GM23338 (cell line): ENCODE data around the gene TNFSF18. TPM values are rescaled to one million over a fixed set of nuclear protein-coding genes. Genes with fewer than 3 reads are reported as not detected.

Experiments used
- ATAC-seq: fragments of 200-7000 bp; cut with Tn5 transposase; 3 replicates; pipeline ENCODE4 v1.9.1; 2020
- DNase-seq: peaks from one replicate; pipeline ENCODE4 v3.0.0-alpha.2; 2015; ENCODE audit warnings: low spot score
- H2AFZ ChIP-seq: fragments of 200-600 bp; sonication (generic); 2 replicates; pipeline ENCODE4 v1.8.0; 2016; ENCODE audit warnings: antibody characterized with exemption, mild to moderate bottlenecking, moderate library complexity
- H3F3A ChIP-seq: fragments of 200-600 bp; sonication (generic); replicated peaks from 2 replicates; pipeline ENCODE4 v1.8.0; 2017; ENCODE audit warnings: antibody characterized with exemption, mixed run types, low read depth
- H3K27ac ChIP-seq: fragments of 200-600 bp; sonication (generic); 2 replicates; pipeline ENCODE4 v1.6.1; 2016; ENCODE audit warnings: low read depth
- H3K27me3 ChIP-seq: fragments of 200-600 bp; sonication (generic); 2 replicates; pipeline ENCODE4 v1.8.0; 2016; ENCODE audit warnings: mild to moderate bottlenecking, mixed run types, moderate library complexity; ENCODE audit not compliant: insufficient read depth
- H3K36me3 ChIP-seq: fragments of 200-600 bp; sonication (generic); 2 replicates; pipeline ENCODE4 v1.8.0; 2016; ENCODE audit warnings: mild to moderate bottlenecking; ENCODE audit not compliant: insufficient read depth
- H3K4me1 ChIP-seq: fragments of 200-600 bp; sonication (generic); 2 replicates; pipeline ENCODE4 v1.8.0; 2016; ENCODE audit warnings: mild to moderate bottlenecking, moderate library complexity; ENCODE audit not compliant: insufficient read depth
- H3K4me2 ChIP-seq: fragments of 200-600 bp; sonication (generic); 2 replicates; pipeline ENCODE4 v1.7.1; 2017; ENCODE audit warnings: mixed run types
- H3K4me3 ChIP-seq: fragments of 200-600 bp; sonication (generic); 2 replicates; pipeline ENCODE4 v1.6.1; 2016; ENCODE audit warnings: mixed run types
- H3K79me2 ChIP-seq: fragments of 200-600 bp; sonication (generic); replicated peaks from 2 replicates; pipeline ENCODE4 v1.8.0; 2017; ENCODE audit warnings: mild to moderate bottlenecking; ENCODE audit not compliant: insufficient read depth
- H3K9me2 ChIP-seq: fragments of 200-600 bp; sonication (generic); 2 replicates; pipeline ENCODE4 v1.8.0; 2017; ENCODE audit not compliant: insufficient read depth
- H4K20me1 ChIP-seq: fragments of 200-600 bp; sonication (generic); replicated peaks from 2 replicates; pipeline ENCODE4 v1.8.0; 2017; ENCODE audit warnings: mild to moderate bottlenecking; ENCODE audit not compliant: insufficient read depth
- H3K27ac Mint-ChIP-seq: 2 replicates; pipeline ENCODE4 v1.8.0; 2020; ENCODE audit warnings: inconsistent platforms, mild to moderate bottlenecking, moderate library complexity, mixed read lengths
- H3K27me3 Mint-ChIP-seq: 3 replicates; pipeline ENCODE4 v1.8.0; 2022; ENCODE audit warnings: low read depth, mild to moderate bottlenecking, moderate library complexity, mixed read lengths, inconsistent platforms; ENCODE audit not compliant: insufficient read depth, poor library complexity
- H3K36me3 Mint-ChIP-seq: 3 replicates; pipeline ENCODE4 v1.8.0; 2021; ENCODE audit warnings: low read depth, mild to moderate bottlenecking, inconsistent platforms, moderate library complexity, mixed read lengths
- H3K4me1 Mint-ChIP-seq: 3 replicates; pipeline ENCODE4 v1.8.0; 2020; ENCODE audit warnings: mild to moderate bottlenecking, inconsistent platforms, mixed read lengths
- H3K4me3 Mint-ChIP-seq: 3 replicates; pipeline ENCODE4 v1.8.0; 2021; ENCODE audit warnings: moderate library complexity, mild to moderate bottlenecking, inconsistent platforms, mixed read lengths
- H3K9me3 Mint-ChIP-seq: 3 replicates; pipeline ENCODE4 v1.8.0; 2020; ENCODE audit warnings: moderate library complexity, mild to moderate bottlenecking, inconsistent platforms, mixed read lengths
- CREB1 ChIP-seq: fragments of 250-450 bp; sonication (Bioruptor Pico); IDR thresholded peaks from 2 replicates; pipeline ENCODE4 v1.5.0; 2020; ENCODE audit warnings: low read depth, mild to moderate bottlenecking, moderate library complexity
- EZH2 ChIP-seq: fragments of 200-600 bp; sonication (generic); IDR thresholded peaks from one replicate; pipeline ENCODE4 v1.8.0; 2017; ENCODE audit warnings: antibody characterized with exemption, mild to moderate bottlenecking, low read depth; ENCODE audit not compliant: unreplicated experiment
- EZH2phosphoT487 ChIP-seq: fragments of 200-600 bp; sonication (generic); IDR thresholded peaks from one replicate; pipeline ENCODE4 v1.8.1; 2018; ENCODE audit warnings: antibody characterized with exemption; ENCODE audit not compliant: unreplicated experiment
- JUNB ChIP-seq: IDR thresholded peaks from one replicate; pipeline ENCODE4 v1.6.1; 2016; ENCODE audit warnings: antibody characterized with exemption; ENCODE audit not compliant: unreplicated experiment
- NANOG ChIP-seq: IDR thresholded peaks from 2 replicates; pipeline ENCODE4 v1.6.1; 2016; ENCODE audit warnings: antibody characterized with exemption, borderline replicate concordance
- ZNF114 ChIP-seq: fragments of 250-450 bp; sonication (Bioruptor Pico); IDR thresholded peaks from 2 replicates; pipeline ENCODE4 v1.5.0; 2020; ENCODE audit warnings: mild to moderate bottlenecking, moderate library complexity
- ZNF331 ChIP-seq: fragments of 250-450 bp; sonication (Bioruptor Pico); IDR thresholded peaks from 2 replicates; pipeline ENCODE4 v1.5.0; 2020; ENCODE audit warnings: low read depth, mild to moderate bottlenecking, moderate library complexity
- polyA plus RNA-seq: library from polyadenylated mRNA; unstranded; fragments of >200 nt; fragmentation: Nextera tagmentation; extraction: Ambion mirVana; gene quantifications from 2 replicates; pipeline ENCODE4 v1.2.1, GENCODE V29; 2016
- total RNA-seq: library from RNA; depleted of rRNA; stranded (reverse); fragments of >200 nt; shearing (Covaris generic); gene quantifications from 2 replicates; pipeline ENCODE4 v1.2.3, GENCODE V29; 2014
- TF ChIP-seq, protein P1 (sequence below): IDR thresholded peaks from one replicate; pipeline ENCODE4 v1.6.1; 2018; ENCODE audit warnings: antibody characterized with exemption; ENCODE audit not compliant: unreplicated experiment
- TF ChIP-seq, protein P2 (sequence below): fragments of 250-450 bp; sonication (Bioruptor Pico); IDR thresholded peaks from 2 replicates; pipeline ENCODE4 v1.5.0; 2020; ENCODE audit warnings: mild to moderate bottlenecking, moderate library complexity
- TF ChIP-seq, protein P3 (sequence below): IDR thresholded peaks from 2 replicates; pipeline ENCODE4 v1.6.1; 2016; ENCODE audit warnings: antibody characterized with exemption
- TF ChIP-seq, protein P4 (sequence below), 2 experiments: fragments of 200-600 bp in 1 of 2; sonication (generic) in 1 of 2; conservative IDR thresholded peaks; 2 replicates each; pipeline versions ENCODE4 v1.5.1 to v1.6.1; 2016 to 2017; ENCODE audit warnings: antibody characterized with exemption in 2 of 2, low read depth in 2 of 2, mild to moderate bottlenecking in 2 of 2, moderate library complexity in 1 of 2

Gene TNFSF18
- total and polyA plus RNA-seq, 2 experiments from 2014 or later: not detected

DNA sequence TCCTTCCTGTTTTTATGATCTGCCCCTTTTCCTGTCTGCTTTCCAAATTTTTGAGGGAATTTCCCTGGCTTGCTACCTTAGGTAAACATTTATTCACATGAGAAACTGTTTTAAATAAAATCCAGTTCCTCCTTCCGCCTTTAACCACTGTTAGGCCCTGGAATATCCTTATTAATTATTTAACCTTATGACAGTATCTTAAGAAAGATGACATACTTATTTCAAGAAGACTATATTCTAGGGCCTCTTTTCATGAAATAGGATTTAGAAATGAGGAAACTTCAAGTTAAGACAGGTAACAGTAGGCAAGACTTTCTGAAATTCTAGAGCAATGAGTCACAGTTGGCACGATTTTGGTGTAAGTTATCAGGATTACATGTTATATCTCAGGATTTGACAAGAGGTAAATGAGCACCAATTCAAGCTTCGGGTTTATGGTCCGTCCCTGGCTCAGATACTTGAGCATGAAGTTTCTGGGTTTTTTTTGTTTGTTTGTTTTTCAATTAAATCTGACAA is 2.0 kb upstream of the TNFSF18 start:
- Histone ChIP-seq H2AFZ (no peak overlapping the region), H3K4me1 (no peaks in the 10 kb centered on the region), H3F3A (no peaks in the 10 kb centered on the region), H3K36me3 (no peaks in the 10 kb centered on the region), H3K27me3 (no peaks in the 10 kb centered on the region), H3K4me2 (no peak overlapping the region), H3K4me3 (no peak overlapping the region), H4K20me1 (no peaks in the 10 kb centered on the region), H3K79me2 (no peaks in the 10 kb centered on the region), H3K9me2 (no peaks in the 10 kb centered on the region), H3K27ac (no peak overlapping the region)
- H3K27me3 Mint-ChIP-seq: no peaks in the 10 kb centered on the region
- H3K9me3 Mint-ChIP-seq: no peaks in the 10 kb centered on the region
- no peaks in the 10 kb centered on the region for H3K4me1 Mint-ChIP-seq
- H3K4me3 Mint-ChIP-seq: no peak overlapping the region
- ATAC-seq: no peak
- no peak overlapping the region for H3K27ac Mint-ChIP-seq
- no peaks in the 10 kb centered on the region for H3K36me3 Mint-ChIP-seq
- DNase-seq: no peak
- TF ChIP-seq CREB1 (CRISPR knock-in tag) (no peak), EZH2phosphoT487 (no peak), JUNB (no peak), ZNF331 (CRISPR knock-in tag) (no peak), EZH2 (no peak), NANOG (no peak), ZNF114 (CRISPR knock-in tag) (no peak)
- TF ChIP-seq, protein P1, sequence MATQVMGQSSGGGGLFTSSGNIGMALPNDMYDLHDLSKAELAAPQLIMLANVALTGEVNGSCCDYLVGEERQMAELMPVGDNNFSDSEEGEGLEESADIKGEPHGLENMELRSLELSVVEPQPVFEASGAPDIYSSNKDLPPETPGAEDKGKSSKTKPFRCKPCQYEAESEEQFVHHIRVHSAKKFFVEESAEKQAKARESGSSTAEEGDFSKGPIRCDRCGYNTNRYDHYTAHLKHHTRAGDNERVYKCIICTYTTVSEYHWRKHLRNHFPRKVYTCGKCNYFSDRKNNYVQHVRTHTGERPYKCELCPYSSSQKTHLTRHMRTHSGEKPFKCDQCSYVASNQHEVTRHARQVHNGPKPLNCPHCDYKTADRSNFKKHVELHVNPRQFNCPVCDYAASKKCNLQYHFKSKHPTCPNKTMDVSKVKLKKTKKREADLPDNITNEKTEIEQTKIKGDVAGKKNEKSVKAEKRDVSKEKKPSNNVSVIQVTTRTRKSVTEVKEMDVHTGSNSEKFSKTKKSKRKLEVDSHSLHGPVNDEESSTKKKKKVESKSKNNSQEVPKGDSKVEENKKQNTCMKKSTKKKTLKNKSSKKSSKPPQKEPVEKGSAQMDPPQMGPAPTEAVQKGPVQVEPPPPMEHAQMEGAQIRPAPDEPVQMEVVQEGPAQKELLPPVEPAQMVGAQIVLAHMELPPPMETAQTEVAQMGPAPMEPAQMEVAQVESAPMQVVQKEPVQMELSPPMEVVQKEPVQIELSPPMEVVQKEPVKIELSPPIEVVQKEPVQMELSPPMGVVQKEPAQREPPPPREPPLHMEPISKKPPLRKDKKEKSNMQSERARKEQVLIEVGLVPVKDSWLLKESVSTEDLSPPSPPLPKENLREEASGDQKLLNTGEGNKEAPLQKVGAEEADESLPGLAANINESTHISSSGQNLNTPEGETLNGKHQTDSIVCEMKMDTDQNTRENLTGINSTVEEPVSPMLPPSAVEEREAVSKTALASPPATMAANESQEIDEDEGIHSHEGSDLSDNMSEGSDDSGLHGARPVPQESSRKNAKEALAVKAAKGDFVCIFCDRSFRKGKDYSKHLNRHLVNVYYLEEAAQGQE: no peak
- TF ChIP-seq, protein P2, sequence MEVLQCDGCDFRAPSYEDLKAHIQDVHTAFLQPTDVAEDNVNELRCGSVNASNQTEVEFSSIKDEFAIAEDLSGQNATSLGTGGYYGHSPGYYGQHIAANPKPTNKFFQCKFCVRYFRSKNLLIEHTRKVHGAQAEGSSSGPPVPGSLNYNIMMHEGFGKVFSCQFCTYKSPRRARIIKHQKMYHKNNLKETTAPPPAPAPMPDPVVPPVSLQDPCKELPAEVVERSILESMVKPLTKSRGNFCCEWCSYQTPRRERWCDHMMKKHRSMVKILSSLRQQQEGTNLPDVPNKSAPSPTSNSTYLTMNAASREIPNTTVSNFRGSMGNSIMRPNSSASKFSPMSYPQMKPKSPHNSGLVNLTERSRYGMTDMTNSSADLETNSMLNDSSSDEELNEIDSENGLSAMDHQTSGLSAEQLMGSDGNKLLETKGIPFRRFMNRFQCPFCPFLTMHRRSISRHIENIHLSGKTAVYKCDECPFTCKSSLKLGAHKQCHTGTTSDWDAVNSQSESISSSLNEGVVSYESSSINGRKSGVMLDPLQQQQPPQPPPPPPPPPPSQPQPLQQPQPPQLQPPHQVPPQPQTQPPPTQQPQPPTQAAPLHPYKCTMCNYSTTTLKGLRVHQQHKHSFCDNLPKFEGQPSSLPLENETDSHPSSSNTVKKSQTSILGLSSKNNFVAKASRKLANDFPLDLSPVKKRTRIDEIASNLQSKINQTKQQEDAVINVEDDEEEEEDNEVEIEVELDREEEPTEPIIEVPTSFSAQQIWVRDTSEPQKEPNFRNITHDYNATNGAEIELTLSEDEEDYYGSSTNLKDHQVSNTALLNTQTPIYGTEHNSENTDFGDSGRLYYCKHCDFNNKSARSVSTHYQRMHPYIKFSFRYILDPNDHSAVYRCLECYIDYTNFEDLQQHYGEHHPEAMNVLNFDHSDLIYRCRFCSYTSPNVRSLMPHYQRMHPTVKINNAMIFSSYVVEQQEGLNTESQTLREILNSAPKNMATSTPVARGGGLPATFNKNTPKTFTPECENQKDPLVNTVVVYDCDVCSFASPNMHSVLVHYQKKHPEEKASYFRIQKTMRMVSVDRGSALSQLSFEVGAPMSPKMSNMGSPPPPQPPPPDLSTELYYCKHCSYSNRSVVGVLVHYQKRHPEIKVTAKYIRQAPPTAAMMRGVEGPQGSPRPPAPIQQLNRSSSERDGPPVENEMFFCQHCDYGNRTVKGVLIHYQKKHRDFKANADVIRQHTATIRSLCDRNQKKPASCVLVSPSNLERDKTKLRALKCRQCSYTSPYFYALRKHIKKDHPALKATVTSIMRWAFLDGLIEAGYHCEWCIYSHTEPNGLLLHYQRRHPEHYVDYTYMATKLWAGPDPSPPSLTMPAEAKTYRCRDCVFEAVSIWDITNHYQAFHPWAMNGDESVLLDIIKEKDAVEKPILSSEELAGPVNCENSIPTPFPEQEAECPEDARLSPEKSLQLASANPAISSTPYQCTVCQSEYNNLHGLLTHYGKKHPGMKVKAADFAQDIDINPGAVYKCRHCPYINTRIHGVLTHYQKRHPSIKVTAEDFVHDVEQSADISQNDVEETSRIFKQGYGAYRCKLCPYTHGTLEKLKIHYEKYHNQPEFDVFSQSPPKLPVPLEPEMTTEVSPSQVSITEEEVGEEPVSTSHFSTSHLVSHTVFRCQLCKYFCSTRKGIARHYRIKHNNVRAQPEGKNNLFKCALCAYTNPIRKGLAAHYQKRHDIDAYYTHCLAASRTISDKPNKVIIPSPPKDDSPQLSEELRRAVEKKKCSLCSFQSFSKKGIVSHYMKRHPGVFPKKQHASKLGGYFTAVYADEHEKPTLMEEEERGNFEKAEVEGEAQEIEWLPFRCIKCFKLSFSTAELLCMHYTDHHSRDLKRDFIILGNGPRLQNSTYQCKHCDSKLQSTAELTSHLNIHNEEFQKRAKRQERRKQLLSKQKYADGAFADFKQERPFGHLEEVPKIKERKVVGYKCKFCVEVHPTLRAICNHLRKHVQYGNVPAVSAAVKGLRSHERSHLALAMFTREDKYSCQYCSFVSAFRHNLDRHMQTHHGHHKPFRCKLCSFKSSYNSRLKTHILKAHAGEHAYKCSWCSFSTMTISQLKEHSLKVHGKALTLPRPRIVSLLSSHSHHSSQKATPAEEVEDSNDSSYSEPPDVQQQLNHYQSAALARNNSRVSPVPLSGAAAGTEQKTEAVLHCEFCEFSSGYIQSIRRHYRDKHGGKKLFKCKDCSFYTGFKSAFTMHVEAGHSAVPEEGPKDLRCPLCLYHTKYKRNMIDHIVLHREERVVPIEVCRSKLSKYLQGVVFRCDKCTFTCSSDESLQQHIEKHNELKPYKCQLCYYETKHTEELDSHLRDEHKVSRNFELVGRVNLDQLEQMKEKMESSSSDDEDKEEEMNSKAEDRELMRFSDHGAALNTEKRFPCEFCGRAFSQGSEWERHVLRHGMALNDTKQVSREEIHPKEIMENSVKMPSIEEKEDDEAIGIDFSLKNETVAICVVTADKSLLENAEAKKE: no peak
- TF ChIP-seq, protein P3, sequence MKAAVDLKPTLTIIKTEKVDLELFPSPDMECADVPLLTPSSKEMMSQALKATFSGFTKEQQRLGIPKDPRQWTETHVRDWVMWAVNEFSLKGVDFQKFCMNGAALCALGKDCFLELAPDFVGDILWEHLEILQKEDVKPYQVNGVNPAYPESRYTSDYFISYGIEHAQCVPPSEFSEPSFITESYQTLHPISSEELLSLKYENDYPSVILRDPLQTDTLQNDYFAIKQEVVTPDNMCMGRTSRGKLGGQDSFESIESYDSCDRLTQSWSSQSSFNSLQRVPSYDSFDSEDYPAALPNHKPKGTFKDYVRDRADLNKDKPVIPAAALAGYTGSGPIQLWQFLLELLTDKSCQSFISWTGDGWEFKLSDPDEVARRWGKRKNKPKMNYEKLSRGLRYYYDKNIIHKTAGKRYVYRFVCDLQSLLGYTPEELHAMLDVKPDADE: no peak
- TF ChIP-seq, protein P4, sequence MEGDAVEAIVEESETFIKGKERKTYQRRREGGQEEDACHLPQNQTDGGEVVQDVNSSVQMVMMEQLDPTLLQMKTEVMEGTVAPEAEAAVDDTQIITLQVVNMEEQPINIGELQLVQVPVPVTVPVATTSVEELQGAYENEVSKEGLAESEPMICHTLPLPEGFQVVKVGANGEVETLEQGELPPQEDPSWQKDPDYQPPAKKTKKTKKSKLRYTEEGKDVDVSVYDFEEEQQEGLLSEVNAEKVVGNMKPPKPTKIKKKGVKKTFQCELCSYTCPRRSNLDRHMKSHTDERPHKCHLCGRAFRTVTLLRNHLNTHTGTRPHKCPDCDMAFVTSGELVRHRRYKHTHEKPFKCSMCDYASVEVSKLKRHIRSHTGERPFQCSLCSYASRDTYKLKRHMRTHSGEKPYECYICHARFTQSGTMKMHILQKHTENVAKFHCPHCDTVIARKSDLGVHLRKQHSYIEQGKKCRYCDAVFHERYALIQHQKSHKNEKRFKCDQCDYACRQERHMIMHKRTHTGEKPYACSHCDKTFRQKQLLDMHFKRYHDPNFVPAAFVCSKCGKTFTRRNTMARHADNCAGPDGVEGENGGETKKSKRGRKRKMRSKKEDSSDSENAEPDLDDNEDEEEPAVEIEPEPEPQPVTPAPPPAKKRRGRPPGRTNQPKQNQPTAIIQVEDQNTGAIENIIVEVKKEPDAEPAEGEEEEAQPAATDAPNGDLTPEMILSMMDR (conservative IDR thresholded peaks at IDR 0.05; ENCODE audit: low read depth in 2 of 2): no peak
